GM12874 (cell line): ENCODE measurements around the gene FLT1.

Experiments
- TF ChIP-seq, protein P1 (sequence below): IDR thresholded peaks from 2 replicates; pipeline ENCODE4 v1.5.1; 2011; ENCODE audit warnings: low read depth, mild to moderate bottlenecking, control low read depth, low read length, moderate library complexity; ENCODE audit not compliant: insufficient read depth

FLT1 gene

DNA sequence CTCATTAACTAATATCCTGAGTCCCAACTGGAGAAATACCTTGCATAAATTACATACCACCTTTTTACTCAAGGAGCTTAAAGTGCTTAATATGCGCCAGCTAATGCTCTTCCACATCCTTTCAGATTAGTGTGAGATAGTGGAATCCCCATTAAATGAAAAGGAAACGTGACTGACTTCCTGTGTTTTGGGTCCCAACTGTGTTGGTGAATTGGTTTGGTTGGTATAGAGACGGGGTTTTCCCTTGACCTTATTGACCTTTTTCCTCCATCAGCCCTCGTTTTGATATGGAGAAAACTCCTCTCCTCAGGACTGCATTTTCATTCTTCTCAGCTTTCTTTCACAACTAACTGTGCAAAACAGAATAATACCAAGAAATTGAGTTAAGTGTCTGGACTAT, 193.1 kb downstream of the FLT1 start:
- TF ChIP-seq, protein P1, sequence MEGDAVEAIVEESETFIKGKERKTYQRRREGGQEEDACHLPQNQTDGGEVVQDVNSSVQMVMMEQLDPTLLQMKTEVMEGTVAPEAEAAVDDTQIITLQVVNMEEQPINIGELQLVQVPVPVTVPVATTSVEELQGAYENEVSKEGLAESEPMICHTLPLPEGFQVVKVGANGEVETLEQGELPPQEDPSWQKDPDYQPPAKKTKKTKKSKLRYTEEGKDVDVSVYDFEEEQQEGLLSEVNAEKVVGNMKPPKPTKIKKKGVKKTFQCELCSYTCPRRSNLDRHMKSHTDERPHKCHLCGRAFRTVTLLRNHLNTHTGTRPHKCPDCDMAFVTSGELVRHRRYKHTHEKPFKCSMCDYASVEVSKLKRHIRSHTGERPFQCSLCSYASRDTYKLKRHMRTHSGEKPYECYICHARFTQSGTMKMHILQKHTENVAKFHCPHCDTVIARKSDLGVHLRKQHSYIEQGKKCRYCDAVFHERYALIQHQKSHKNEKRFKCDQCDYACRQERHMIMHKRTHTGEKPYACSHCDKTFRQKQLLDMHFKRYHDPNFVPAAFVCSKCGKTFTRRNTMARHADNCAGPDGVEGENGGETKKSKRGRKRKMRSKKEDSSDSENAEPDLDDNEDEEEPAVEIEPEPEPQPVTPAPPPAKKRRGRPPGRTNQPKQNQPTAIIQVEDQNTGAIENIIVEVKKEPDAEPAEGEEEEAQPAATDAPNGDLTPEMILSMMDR: no peak

DNA sequence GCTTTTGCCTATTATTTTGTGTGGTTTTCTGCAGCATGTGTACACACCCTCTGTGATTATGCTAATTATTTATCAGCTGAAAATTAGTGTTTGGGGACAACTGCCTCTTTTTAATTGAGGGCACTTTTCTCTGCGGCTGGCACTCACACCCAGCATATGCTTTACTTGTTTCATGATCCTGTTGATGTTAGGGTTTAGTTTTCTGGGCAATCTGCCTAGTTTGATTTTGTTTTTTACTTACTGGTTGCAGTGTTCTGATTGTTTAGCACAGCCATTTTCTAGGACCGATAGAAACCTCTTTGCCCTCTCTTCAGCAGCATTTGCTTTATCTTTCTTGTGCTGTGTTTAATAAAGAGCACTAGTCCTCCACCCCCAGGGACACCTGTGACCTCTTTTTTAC, 195.0 kb downstream of the FLT1 start:
- TF ChIP-seq, protein P1: no peak

DNA sequence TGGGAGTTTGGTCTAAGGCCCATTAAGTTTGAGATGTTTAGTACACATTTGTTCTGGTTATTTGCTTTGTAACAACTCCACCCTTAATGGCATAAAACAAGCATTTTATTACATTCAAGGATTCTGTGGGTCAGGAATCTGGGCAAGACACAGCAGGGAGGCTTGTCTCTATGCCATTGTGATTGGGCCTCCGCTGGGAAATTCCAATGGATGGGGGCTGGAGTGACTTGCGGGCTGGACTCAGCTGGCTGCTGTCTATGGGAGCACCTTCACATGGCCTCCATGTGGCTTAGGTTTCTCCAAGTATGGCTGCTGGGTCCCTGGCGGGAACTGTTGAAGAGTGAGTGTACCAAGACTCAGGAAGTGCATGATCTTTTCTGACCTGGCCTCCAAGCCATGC, 197.6 kb downstream of the FLT1 start:
- TF ChIP-seq, protein P1: no peak

DNA sequence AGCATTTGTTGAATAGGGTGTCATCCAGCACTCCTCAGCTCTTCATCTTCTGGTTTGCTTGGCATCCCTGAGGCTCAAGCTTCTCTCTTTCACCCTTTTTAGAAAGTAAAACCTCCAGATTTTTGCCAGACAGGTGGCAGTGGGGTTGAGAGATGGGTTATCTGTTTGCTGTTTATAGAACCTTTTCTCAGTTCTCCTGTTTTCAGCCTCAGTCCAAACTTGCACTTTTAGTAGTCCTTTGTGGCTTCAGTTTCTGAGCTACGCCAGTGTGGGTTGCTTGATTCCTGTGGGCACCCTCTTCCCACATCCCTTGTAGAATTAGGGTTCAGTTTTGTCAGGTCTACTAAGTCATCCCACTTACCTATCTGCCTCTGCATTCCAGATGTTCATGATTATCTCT, 208.7 kb downstream of the FLT1 start:
- TF ChIP-seq, protein P1: no peak

DNA sequence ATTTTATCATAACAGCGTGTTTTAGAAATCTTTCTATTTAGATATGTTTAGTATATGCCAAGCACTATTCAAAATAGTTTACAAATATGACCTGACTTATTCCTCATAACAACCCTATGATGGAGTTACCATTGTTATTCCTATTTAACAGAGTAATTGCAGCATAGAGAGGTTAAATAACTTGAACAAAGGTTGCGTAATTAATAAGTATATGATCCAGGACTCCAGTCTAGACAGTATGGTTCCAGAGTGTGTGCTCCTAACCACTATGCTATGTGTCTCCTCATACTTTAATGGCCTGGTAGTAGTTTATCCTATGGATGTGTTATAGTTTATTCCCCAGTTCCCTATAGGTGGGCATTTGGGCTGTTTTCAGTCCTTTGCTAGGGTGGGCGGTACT, 211.3 kb downstream of the FLT1 start:
- TF ChIP-seq, protein P1: no peak

DNA sequence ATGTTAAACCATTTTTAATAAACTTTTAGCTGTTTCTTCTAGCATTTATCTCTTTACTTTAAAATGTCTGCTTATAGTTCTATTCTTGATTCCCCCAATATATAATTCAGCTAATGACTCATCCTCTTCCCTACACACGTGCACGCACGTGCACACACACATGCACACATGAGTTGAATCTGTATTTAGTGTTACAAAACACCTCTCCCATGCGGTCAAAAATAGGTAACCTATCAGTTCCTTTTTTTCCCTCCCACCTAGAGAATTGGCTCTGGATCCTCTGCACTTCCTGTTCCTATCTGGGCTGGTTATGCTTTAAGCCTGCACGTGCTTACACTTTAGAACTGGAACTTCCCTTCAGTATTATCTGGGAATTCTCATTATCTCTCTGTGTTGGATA, 212.5 kb downstream of the FLT1 start:
- TF ChIP-seq, protein P1: no peak

DNA sequence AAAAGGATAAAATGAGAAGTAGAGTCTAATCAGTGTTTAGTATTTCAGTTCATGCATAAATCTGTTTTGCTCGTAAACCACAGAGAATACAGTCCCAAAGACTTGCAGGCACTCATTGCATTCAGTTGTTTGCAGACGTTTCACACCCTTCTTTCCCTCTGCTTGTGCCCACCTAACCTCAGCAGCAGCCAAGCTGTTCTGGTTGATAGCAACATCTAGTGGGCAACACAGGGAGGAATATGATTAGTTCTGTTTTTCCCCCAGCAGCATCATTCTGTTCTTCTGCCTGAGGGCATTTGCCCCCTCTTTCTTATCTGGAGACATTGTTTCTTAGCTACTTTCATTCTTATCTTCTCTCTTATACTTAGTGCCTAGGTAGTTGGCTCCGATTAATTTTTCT, 221.0 kb downstream of the FLT1 start:
- TF ChIP-seq, protein P1: no peak

DNA sequence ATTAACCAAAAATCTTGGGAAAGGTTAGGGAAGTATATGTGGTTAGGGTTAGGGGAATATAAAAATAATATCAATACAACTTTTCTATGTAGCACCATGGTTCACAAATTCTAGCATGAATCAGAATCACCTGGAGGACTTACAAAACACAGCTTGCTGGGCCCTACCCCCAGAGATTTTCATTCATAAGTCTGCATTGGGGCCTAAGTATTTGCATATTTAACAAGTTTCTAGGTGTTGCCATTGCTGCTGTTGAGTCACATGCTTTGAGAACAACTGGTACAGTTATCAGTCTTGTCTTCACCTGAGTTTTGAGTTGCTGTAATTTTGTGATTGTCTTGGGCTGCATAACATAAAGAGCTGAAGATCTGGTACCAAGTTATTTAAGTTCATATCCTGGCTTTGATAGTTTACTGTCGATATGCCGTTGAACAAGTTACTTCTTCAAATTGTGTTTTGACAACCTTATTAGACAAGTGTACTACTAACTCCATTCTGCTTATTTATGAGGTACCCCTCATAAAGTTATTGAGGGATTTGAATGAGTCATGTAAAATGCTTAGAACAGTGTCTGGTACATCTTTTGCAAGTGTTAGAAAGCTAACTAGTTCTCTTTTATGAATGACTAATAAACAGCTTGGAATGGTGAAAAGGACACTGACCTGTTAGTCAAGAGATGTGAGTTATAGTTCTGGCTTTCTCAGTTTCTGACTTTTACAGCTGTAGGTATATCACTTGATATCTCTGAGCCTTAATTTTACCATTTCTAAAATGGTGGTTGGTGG, 223.7 kb downstream of the FLT1 start:
- TF ChIP-seq, protein P1: no peak
